Measurements from ENCODE around the gene TBCD.

DNA sequence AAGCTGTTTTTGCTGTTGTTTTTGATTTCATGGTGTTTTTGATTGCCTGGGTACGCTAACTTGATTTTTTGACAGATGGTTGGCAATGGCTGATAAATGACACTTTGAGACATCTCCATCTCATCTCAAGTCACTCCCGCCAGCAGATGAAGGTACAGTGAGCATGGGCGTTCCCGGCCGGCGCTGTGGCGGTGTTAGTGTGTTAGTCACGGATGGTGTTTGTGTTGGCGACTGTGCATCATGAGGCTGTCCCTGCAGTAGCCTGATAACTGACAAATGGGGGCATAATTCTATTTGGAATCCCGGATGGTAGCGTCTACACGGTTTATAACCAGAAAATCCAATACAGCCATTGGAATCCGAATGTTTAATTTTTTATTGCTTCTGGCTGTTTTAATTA lies 169.6 kb downstream of the TBCD start:
- TF ChIP-seq, protein P1, sequence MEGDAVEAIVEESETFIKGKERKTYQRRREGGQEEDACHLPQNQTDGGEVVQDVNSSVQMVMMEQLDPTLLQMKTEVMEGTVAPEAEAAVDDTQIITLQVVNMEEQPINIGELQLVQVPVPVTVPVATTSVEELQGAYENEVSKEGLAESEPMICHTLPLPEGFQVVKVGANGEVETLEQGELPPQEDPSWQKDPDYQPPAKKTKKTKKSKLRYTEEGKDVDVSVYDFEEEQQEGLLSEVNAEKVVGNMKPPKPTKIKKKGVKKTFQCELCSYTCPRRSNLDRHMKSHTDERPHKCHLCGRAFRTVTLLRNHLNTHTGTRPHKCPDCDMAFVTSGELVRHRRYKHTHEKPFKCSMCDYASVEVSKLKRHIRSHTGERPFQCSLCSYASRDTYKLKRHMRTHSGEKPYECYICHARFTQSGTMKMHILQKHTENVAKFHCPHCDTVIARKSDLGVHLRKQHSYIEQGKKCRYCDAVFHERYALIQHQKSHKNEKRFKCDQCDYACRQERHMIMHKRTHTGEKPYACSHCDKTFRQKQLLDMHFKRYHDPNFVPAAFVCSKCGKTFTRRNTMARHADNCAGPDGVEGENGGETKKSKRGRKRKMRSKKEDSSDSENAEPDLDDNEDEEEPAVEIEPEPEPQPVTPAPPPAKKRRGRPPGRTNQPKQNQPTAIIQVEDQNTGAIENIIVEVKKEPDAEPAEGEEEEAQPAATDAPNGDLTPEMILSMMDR (conservative IDR thresholded peaks at IDR 0.05 in 1 of 2, IDR thresholded peaks at IDR 0.05 in 1 of 2; ENCODE audit: low read depth in 1 of 2, low read length in 2 of 2), result no peak
- no peak for TF ChIP-seq EZH2 (IDR thresholded peaks at IDR 0.05; ENCODE audit: low read length, missing control alignments)

All from fibroblast of lung (primary cell).